Measurements from ENCODE around the gene USP36. TPM values are rescaled to one million over a fixed set of nuclear protein-coding genes. Genes with fewer than 3 reads are reported as not detected.
A peak's percentile ranks its signal among the peaks of the same experiment; 100 is the strongest.
"Not testable (repeated sequence)": the region's sequence is repeated elsewhere in the genome, so short reads cannot be mapped to it uniquely, and the experiment has no call there.

The USP36 gene
- total RNA-seq, 1 donor from 2014 or later: 59.0 TPM

- DNase-seq (ENCODE audit: low read depth, low spot score): no peak
- Mint-ChIP-seq H3K27me3 (ENCODE audit: low read depth) (no peaks in the 10 kb centered on the region), H3K9me3 (no peaks in the 10 kb centered on the region), H3K4me3 (peak overlapping the region; percentile 59), H3K4me1 (peaks cover 63% of the 10 kb centered on the region), H3K36me3 (ENCODE audit: low read depth) (no peaks in the 10 kb centered on the region), H3K27ac (ENCODE audit: unreplicated experiment) (peak overlapping the region; percentile 95)
- no peak for TF ChIP-seq CTCF (conservative IDR thresholded peaks at IDR 0.05)
These were observed 39.1 kb upstream of the USP36 start for GRCh38 chr17:78879635-78880186.

GRCh38 chr17:78878871-78879527, 38.4 kb upstream of the USP36 start:
- Mint-ChIP-seq H3K27ac (ENCODE audit: unreplicated experiment) (peak overlapping the region; percentile 95), H3K4me1 (peaks cover 62% of the 10 kb centered on the region), H3K9me3 (no peaks in the 10 kb centered on the region), H3K36me3 (ENCODE audit: low read depth) (no peaks in the 10 kb centered on the region), H3K27me3 (ENCODE audit: low read depth) (no peaks in the 10 kb centered on the region), H3K4me3 (peak overlapping the region; percentile 59)
- no peak for DNase-seq (ENCODE audit: low read depth, low spot score)
- no peak for TF ChIP-seq CTCF (conservative IDR thresholded peaks at IDR 0.05)

- no peak overlapping the region for H3K4me3 Mint-ChIP-seq
- no peaks in the 10 kb centered on the region for H3K36me3 Mint-ChIP-seq (ENCODE audit: low read depth)
- peaks cover 62% of the 10 kb centered on the region for H3K4me1 Mint-ChIP-seq
- H3K27ac Mint-ChIP-seq (ENCODE audit: unreplicated experiment): no peak overlapping the region
- H3K9me3 Mint-ChIP-seq: no peaks in the 10 kb centered on the region
- no peak for TF ChIP-seq CTCF (conservative IDR thresholded peaks at IDR 0.05)
- no peaks in the 10 kb centered on the region for H3K27me3 Mint-ChIP-seq (ENCODE audit: low read depth)
- DNase-seq (ENCODE audit: low read depth, low spot score): no peak
These were observed 37.6 kb upstream of the USP36 start for GRCh38 chr17:78878261-78878660.

GRCh38 chr17:78876954-78877517, 36.4 kb upstream of the USP36 start:
- not testable (repeated sequence) for H3K9me3 Mint-ChIP-seq; H3K4me3 Mint-ChIP-seq; H3K27ac Mint-ChIP-seq (ENCODE audit: unreplicated experiment); H3K27me3 Mint-ChIP-seq (ENCODE audit: low read depth); DNase-seq (ENCODE audit: low read depth, low spot score); H3K36me3 Mint-ChIP-seq (ENCODE audit: low read depth)
- peaks cover 51% of the 10 kb centered on the region for H3K4me1 Mint-ChIP-seq

GRCh38 chr17:78876094-78876597, 35.5 kb upstream of the USP36 start:
- Mint-ChIP-seq H3K4me3 (no peak overlapping the region), H3K4me1 (peaks cover 51% of the 10 kb centered on the region), H3K27me3 (ENCODE audit: low read depth) (no peaks in the 10 kb centered on the region), H3K9me3 (no peaks in the 10 kb centered on the region), H3K27ac (ENCODE audit: unreplicated experiment) (peak overlapping the region; percentile 83), H3K36me3 (ENCODE audit: low read depth) (no peaks in the 10 kb centered on the region)
- DNase-seq (ENCODE audit: low read depth, low spot score): no peak
- TF ChIP-seq CTCF (conservative IDR thresholded peaks at IDR 0.05): no peak
